Endodermal cell (in vitro differentiated cells): ENCODE measurements around the gene CHRDL1. TPM values are rescaled to one million over a fixed set of nuclear protein-coding genes. Genes with fewer than 3 reads are reported as not detected.

Source experiments
- DNase-seq: peaks from one replicate; pipeline ENCODE4 v3.0.0-alpha.2; 2017
- H3K27ac ChIP-seq: 2 replicates; pipeline ENCODE4 v1.5.1; 2013; ENCODE audit warnings: mild to moderate bottlenecking, low read depth, low read length, moderate library complexity
- H3K27me3 ChIP-seq: 2 replicates; pipeline ENCODE4 v1.6.1; 2013; ENCODE audit warnings: mild to moderate bottlenecking, low read length, moderate library complexity; ENCODE audit not compliant: insufficient read depth, control insufficient read depth, poor library complexity, severe bottlenecking
- H3K36me3 ChIP-seq: 2 replicates; pipeline ENCODE4 v1.7.0; 2013; ENCODE audit warnings: mild to moderate bottlenecking, low read length, moderate library complexity; ENCODE audit not compliant: control insufficient read depth, insufficient read depth
- H3K4me1 ChIP-seq: one replicate; pipeline ENCODE4 v1.7.0; 2013; ENCODE audit warnings: low read length; ENCODE audit not compliant: control insufficient read depth, insufficient read depth
- H3K4me3 ChIP-seq: 2 replicates; pipeline ENCODE4 v1.5.1; 2013; ENCODE audit warnings: mild to moderate bottlenecking, low read length, moderate library complexity
- H3K9ac ChIP-seq: 2 replicates; pipeline ENCODE4 v1.6.1; 2013; ENCODE audit warnings: mild to moderate bottlenecking, low read length, moderate library complexity; ENCODE audit not compliant: poor library complexity, severe bottlenecking; ENCODE audit errors: extremely low read depth
- H3K9me3 ChIP-seq: 2 replicates; pipeline ENCODE4 v1.6.1; 2013; ENCODE audit warnings: mild to moderate bottlenecking, low read length, moderate library complexity; ENCODE audit not compliant: control insufficient read depth
- H3K27ac Mint-ChIP-seq: 2 replicates; pipeline ENCODE4 v1.8.0; 2020; ENCODE audit warnings: mixed read lengths
- H3K27me3 Mint-ChIP-seq: 2 replicates; pipeline ENCODE4 v1.8.0; 2021; ENCODE audit warnings: mild to moderate bottlenecking, mixed read lengths; ENCODE audit not compliant: insufficient read depth
- H3K36me3 Mint-ChIP-seq: 2 replicates; pipeline ENCODE4 v1.8.0; 2020; ENCODE audit warnings: low read depth, mixed read lengths
- H3K4me1 Mint-ChIP-seq: 2 replicates; pipeline ENCODE4 v1.8.0; 2020; ENCODE audit warnings: mixed read lengths
- H3K4me3 Mint-ChIP-seq: 2 replicates; pipeline ENCODE4 v1.8.0; 2020; ENCODE audit warnings: mild to moderate bottlenecking, moderate library complexity, mixed read lengths
- H3K9me3 Mint-ChIP-seq: 2 replicates; pipeline ENCODE4 v1.8.0; 2020; ENCODE audit warnings: mild to moderate bottlenecking, mixed read lengths
- WGBS, 2 experiments: methylation state at CpG; one replicate each; pipeline versions ENCODE4 v1.1.5 to v1.1.7; 2013; ENCODE audit warnings: missing lambda C conversion rate in 2 of 2, mixed read lengths in 1 of 2; ENCODE audit not compliant: insufficient coverage in 1 of 2, insufficient read length in 1 of 2; 5-methylcytosine and 5-hydroxymethylcytosine counted together
- total RNA-seq, 2 donors: library from RNA; stranded (reverse); fragmentation: NEBNext Ultra II Directional in 1 of 2; extraction: Animal tissue kit (Norgen Biotek cat#: 25700) in 1 of 2; gene quantifications; 2 replicates in 1 of 2; 3 replicates in 1 of 2; pipeline ENCODE4 v1.2.1, GENCODE V29; 2021
- TF ChIP-seq, protein P1 (sequence below): fragments of 200-600 bp; sonication (generic); conservative IDR thresholded peaks from 2 replicates; pipeline ENCODE4 v1.5.0; 2021; ENCODE audit warnings: antibody characterized with exemption, mild to moderate bottlenecking

The CHRDL1 gene
- total RNA-seq, 2 donors from 2014 or later: 2.2 to 3.6 TPM

DNA sequence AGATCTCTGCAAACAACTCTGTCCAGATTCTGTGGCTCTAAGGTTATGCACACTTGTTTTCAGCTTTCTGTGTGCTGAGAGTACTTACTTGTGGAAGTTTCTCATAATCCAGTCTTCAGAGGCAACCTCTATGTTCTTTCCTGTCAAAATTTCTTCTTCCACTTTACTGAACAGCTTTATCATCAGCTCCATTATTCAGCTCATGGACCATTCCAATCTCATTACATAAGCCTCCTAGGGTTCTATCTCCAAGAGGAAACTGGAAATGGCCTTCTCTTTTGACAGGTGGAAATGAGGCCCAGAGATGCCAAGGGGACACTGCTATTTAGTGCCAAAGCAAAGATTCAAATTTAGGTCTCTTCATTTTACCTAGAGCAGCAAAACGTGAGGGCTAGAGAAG is 61.3 kb downstream of the CHRDL1 start:
- Mint-ChIP-seq H3K4me3 (no peak overlapping the region), H3K27ac (no peak overlapping the region), H3K4me1 (peaks cover 1% of the 10 kb centered on the region), H3K27me3 (no peaks in the 10 kb centered on the region), H3K9me3 (no peaks in the 10 kb centered on the region), H3K36me3 (no peaks in the 10 kb centered on the region)
- H3K9ac ChIP-seq: no peak overlapping the region
- no peaks in the 10 kb centered on the region for H3K4me1 ChIP-seq
- H3K36me3 ChIP-seq: no peaks in the 10 kb centered on the region
- TF ChIP-seq, protein P1, sequence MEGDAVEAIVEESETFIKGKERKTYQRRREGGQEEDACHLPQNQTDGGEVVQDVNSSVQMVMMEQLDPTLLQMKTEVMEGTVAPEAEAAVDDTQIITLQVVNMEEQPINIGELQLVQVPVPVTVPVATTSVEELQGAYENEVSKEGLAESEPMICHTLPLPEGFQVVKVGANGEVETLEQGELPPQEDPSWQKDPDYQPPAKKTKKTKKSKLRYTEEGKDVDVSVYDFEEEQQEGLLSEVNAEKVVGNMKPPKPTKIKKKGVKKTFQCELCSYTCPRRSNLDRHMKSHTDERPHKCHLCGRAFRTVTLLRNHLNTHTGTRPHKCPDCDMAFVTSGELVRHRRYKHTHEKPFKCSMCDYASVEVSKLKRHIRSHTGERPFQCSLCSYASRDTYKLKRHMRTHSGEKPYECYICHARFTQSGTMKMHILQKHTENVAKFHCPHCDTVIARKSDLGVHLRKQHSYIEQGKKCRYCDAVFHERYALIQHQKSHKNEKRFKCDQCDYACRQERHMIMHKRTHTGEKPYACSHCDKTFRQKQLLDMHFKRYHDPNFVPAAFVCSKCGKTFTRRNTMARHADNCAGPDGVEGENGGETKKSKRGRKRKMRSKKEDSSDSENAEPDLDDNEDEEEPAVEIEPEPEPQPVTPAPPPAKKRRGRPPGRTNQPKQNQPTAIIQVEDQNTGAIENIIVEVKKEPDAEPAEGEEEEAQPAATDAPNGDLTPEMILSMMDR: no peak
- WGBS, 2 experiments: 56% methylated on average over 1 of the region's 1 CpG; no CpG with 5 or more reads in 1 of the 2 experiments
- no peaks in the 10 kb centered on the region for H3K27me3 ChIP-seq
- no peak overlapping the region for H3K4me3 ChIP-seq
- H3K27ac ChIP-seq: no peak overlapping the region
- no peaks in the 10 kb centered on the region for H3K9me3 ChIP-seq
- no peak for DNase-seq

DNA sequence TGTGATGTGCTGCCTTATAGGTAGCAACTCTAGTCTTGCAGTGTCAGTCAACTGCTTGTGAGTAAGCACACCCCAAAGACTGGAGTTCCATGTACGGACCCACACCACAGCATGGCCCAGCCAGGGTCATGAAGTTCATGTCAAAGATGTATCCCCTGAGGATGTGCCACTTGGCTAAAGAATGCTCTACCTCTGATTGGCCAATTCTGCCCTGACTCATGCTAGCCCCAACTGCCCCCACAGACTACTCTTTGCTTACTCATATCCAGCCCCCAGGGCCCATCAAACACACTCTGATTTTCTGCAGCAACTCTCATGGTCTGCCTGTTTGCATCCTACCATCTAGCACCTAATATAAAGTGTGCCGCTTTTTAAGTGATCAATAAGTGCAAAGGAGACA is 62.5 kb downstream of the CHRDL1 start:
- Histone ChIP-seq H3K36me3 (no peaks in the 10 kb centered on the region), H3K27ac (no peak overlapping the region), H3K9me3 (no peaks in the 10 kb centered on the region), H3K4me1 (no peaks in the 10 kb centered on the region), H3K4me3 (no peak overlapping the region), H3K27me3 (no peaks in the 10 kb centered on the region), H3K9ac (no peak overlapping the region)
- no peak overlapping the region for H3K27ac Mint-ChIP-seq
- H3K27me3 Mint-ChIP-seq: no peaks in the 10 kb centered on the region
- H3K36me3 Mint-ChIP-seq: no peaks in the 10 kb centered on the region
- peaks cover 1% of the 10 kb centered on the region for H3K4me1 Mint-ChIP-seq
- DNase-seq: no peak
- 78 to 80% methylated on average over 1 of the region's 2 CpGs for WGBS, 2 experiments
- TF ChIP-seq, protein P1: no peak
- H3K4me3 Mint-ChIP-seq: no peak overlapping the region
- no peaks in the 10 kb centered on the region for H3K9me3 Mint-ChIP-seq

DNA sequence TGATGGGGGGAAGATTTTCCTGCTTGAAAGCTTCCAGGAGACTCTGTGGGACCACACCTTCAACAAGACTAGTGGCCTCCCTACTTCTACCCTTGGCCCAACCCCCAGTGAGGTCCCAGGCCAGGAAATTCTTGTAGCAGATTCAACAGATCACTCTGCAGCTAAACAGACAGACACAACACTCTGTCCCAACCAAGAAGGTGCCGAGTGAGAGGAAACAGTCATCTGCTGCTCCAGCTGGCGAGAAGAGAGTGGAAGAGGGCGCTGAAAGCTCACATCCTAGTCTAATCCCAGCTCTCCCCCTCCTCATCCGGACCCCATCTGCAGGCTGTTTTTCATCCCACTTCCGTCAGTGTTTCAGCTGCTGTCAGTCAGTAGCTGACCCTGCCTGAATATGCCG is 63.4 kb downstream of the CHRDL1 start:
- no peak overlapping the region for H3K27ac ChIP-seq
- peaks cover 1% of the 10 kb centered on the region for H3K4me1 Mint-ChIP-seq
- no peaks in the 10 kb centered on the region for H3K27me3 Mint-ChIP-seq
- TF ChIP-seq, protein P1: no peak
- H3K4me3 ChIP-seq: no peak overlapping the region
- H3K27ac Mint-ChIP-seq: no peak overlapping the region
- H3K36me3 ChIP-seq: no peaks in the 10 kb centered on the region
- H3K4me3 Mint-ChIP-seq: no peak overlapping the region
- no peaks in the 10 kb centered on the region for H3K9me3 Mint-ChIP-seq
- 66% methylated on average over 6 of the region's 6 CpGs; no CpG with 5 or more reads in 1 of the 2 experiments for WGBS, 2 experiments
- H3K27me3 ChIP-seq: no peaks in the 10 kb centered on the region
- H3K4me1 ChIP-seq: no peaks in the 10 kb centered on the region
- peak; percentile 48 for DNase-seq
- H3K9me3 ChIP-seq: no peaks in the 10 kb centered on the region
- H3K9ac ChIP-seq: no peak overlapping the region
- no peaks in the 10 kb centered on the region for H3K36me3 Mint-ChIP-seq
